Neural progenitor cell (in vitro differentiated cells): ENCODE results near the gene RANBP1. TPM values are rescaled to one million over a fixed set of nuclear protein-coding genes. Genes with fewer than 3 reads are reported as not detected.

Experiments used
- DNase-seq: peaks from one replicate; pipeline ENCODE4 v3.0.0-alpha.2; 2016; ENCODE audit warnings: low spot score
- H2AFZ ChIP-seq: fragments of 200-600 bp; sonication (generic); replicated peaks from 2 replicates; pipeline ENCODE4 v1.6.1; 2016; ENCODE audit warnings: antibody characterized with exemption
- H3F3A ChIP-seq: fragments of 200-600 bp; sonication (generic); 2 replicates; pipeline ENCODE4 v1.6.1; 2016; ENCODE audit warnings: antibody characterized with exemption, low read depth
- H3K27ac ChIP-seq: fragments of 200-600 bp; sonication (generic); 2 replicates; pipeline ENCODE4 v1.5.1; 2016; ENCODE audit warnings: mild to moderate bottlenecking
- H3K27me3 ChIP-seq: fragments of 200-600 bp; sonication (generic); 2 replicates; pipeline ENCODE4 v1.6.1; 2016; ENCODE audit warnings: mild to moderate bottlenecking, moderate library complexity
- H3K36me3 ChIP-seq: fragments of 200-600 bp; sonication (generic); 2 replicates; pipeline ENCODE4 v1.5.1; 2016
- H3K4me1 ChIP-seq: fragments of 200-600 bp; sonication (generic); 2 replicates; pipeline ENCODE4 v1.6.1; 2016; ENCODE audit warnings: mixed run types
- H3K4me2 ChIP-seq: fragments of 200-600 bp; sonication (generic); 2 replicates; pipeline ENCODE4 v1.6.1; 2016
- H3K4me3 ChIP-seq: fragments of 200-600 bp; sonication (generic); 2 replicates; pipeline ENCODE4 v1.5.1; 2016
- H3K79me2 ChIP-seq: fragments of 200-600 bp; sonication (generic); 2 replicates; pipeline ENCODE4 v1.6.1; 2016; ENCODE audit warnings: low read depth
- H3K9ac ChIP-seq: fragments of 200-600 bp; sonication (generic); 2 replicates; pipeline ENCODE4 v1.6.1; 2016
- H3K9me3 ChIP-seq: fragments of 200-600 bp; sonication (generic); 2 replicates; pipeline ENCODE4 v1.5.1; 2016; ENCODE audit warnings: low read depth
- H4K20me1 ChIP-seq: fragments of 200-600 bp; sonication (generic); 2 replicates; pipeline ENCODE4 v1.6.1; 2016; ENCODE audit warnings: low read depth
- H3K27ac Mint-ChIP-seq: 3 replicates; pipeline ENCODE4 v1.8.0; 2021; ENCODE audit warnings: mixed read lengths
- H3K27me3 Mint-ChIP-seq: 2 replicates; pipeline ENCODE4 v1.8.0; 2022; ENCODE audit warnings: low read depth, mild to moderate bottlenecking, inconsistent platforms, moderate library complexity, mixed read lengths; ENCODE audit not compliant: insufficient read depth
- H3K36me3 Mint-ChIP-seq: 3 replicates; pipeline ENCODE4 v1.8.0; 2021; ENCODE audit warnings: mixed read lengths
- H3K4me1 Mint-ChIP-seq: 3 replicates; pipeline ENCODE4 v1.8.0; 2021; ENCODE audit warnings: mixed read lengths
- H3K4me3 Mint-ChIP-seq: 3 replicates; pipeline ENCODE4 v1.8.0; 2021; ENCODE audit warnings: mild to moderate bottlenecking, moderate library complexity, mixed read lengths
- H3K9me3 Mint-ChIP-seq: 3 replicates; pipeline ENCODE4 v1.8.0; 2020; ENCODE audit warnings: mixed read lengths
- CTCF ChIP-seq: fragments of 200-600 bp; sonication (generic); IDR thresholded peaks from 2 replicates; pipeline ENCODE4 v1.5.1; 2017; ENCODE audit warnings: antibody characterized with exemption, mild to moderate bottlenecking
- EZH2 ChIP-seq: fragments of 200-600 bp; sonication (generic); IDR thresholded peaks from 2 replicates; pipeline ENCODE4 v1.6.1; 2017; ENCODE audit warnings: antibody characterized with exemption, mild to moderate bottlenecking, moderate library complexity
- EZH2phosphoT487 ChIP-seq: fragments of 200-600 bp; sonication (generic); IDR thresholded peaks from 2 replicates; pipeline ENCODE4 v1.6.1; 2017; ENCODE audit warnings: antibody characterized with exemption
- total RNA-seq: library from RNA; depleted of rRNA; stranded (reverse); fragments of >200 nt; gene quantifications from 2 replicates; pipeline ENCODE4 v1.2.3, GENCODE V29; 2015; ENCODE audit warnings: low replicate concordance

RANBP1 gene
- total RNA-seq, 1 donor from 2014 or later = 918 TPM

GRCh38 chr22:20087319-20088262 lies 28.3 kb upstream of the RANBP1 start:
- Histone ChIP-seq H3K36me3 (peaks cover 7% of the 10 kb centered on the region), H3K4me2 (no peak overlapping the region), H3K4me3 (no peak overlapping the region), H3K79me2 (peaks cover 86% of the 10 kb centered on the region), H3K27me3 (no peaks in the 10 kb centered on the region), H3K9me3 (no peaks in the 10 kb centered on the region), H3K4me1 (peaks cover 12% of the 10 kb centered on the region), H4K20me1 (peaks cover 88% of the 10 kb centered on the region), H2AFZ (no peak overlapping the region), H3F3A (peaks cover 27% of the 10 kb centered on the region), H3K27ac (no peak overlapping the region), H3K9ac (no peak overlapping the region)
- H3K27ac Mint-ChIP-seq = no peak overlapping the region
- H3K36me3 Mint-ChIP-seq = peaks cover 59% of the 10 kb centered on the region
- TF ChIP-seq CTCF = no peak
- TF ChIP-seq EZH2 = no peak
- TF ChIP-seq EZH2phosphoT487 = no peak
- peaks cover 3% of the 10 kb centered on the region for H3K27me3 Mint-ChIP-seq
- peaks cover 28% of the 10 kb centered on the region for H3K4me1 Mint-ChIP-seq
- no peaks in the 10 kb centered on the region for H3K9me3 Mint-ChIP-seq
- peak overlapping the region; percentile 24 for H3K4me3 Mint-ChIP-seq
- DNase-seq = no peak

GRCh38 chr22:20088263-20088648 lies 27.6 kb upstream of the RANBP1 start:
- H3K4me3 Mint-ChIP-seq = no peak overlapping the region
- Histone ChIP-seq H3F3A (peaks cover 21% of the 10 kb centered on the region), H3K4me3 (no peak overlapping the region), H2AFZ (no peak overlapping the region), H4K20me1 (peaks cover 81% of the 10 kb centered on the region), H3K9me3 (no peaks in the 10 kb centered on the region), H3K36me3 (peaks cover 7% of the 10 kb centered on the region), H3K27me3 (no peaks in the 10 kb centered on the region), H3K27ac (no peak overlapping the region), H3K9ac (no peak overlapping the region), H3K4me1 (peaks cover 6% of the 10 kb centered on the region), H3K79me2 (peaks cover 79% of the 10 kb centered on the region), H3K4me2 (no peak overlapping the region)
- no peaks in the 10 kb centered on the region for H3K9me3 Mint-ChIP-seq
- peaks cover 62% of the 10 kb centered on the region for H3K36me3 Mint-ChIP-seq
- no peak overlapping the region for H3K27ac Mint-ChIP-seq
- no peak for DNase-seq
- TF ChIP-seq EZH2phosphoT487 = no peak
- no peak for TF ChIP-seq EZH2
- no peak for TF ChIP-seq CTCF
- H3K4me1 Mint-ChIP-seq = peaks cover 21% of the 10 kb centered on the region
- H3K27me3 Mint-ChIP-seq = peaks cover 3% of the 10 kb centered on the region

GRCh38 chr22:20089226-20089976 lies 26.5 kb upstream of the RANBP1 start:
- no peak overlapping the region for H2AFZ ChIP-seq
- Mint-ChIP-seq H3K27me3 (peaks cover 5% of the 10 kb centered on the region), H3K36me3 (peaks cover 68% of the 10 kb centered on the region), H3K4me1 (peaks cover 10% of the 10 kb centered on the region), H3K4me3 (no peak overlapping the region), H3K9me3 (no peaks in the 10 kb centered on the region), H3K27ac (no peak overlapping the region)
- H3K4me2 ChIP-seq = no peak overlapping the region
- H4K20me1 ChIP-seq = peaks cover 70% of the 10 kb centered on the region
- TF ChIP-seq CTCF (no peak), EZH2 (no peak), EZH2phosphoT487 (no peak)
- H3F3A ChIP-seq = peaks cover 11% of the 10 kb centered on the region
- peaks cover 7% of the 10 kb centered on the region for H3K36me3 ChIP-seq
- H3K4me3 ChIP-seq = no peak overlapping the region
- no peak overlapping the region for H3K27ac ChIP-seq
- no peak for DNase-seq
- peaks cover 5% of the 10 kb centered on the region for H3K4me1 ChIP-seq
- H3K27me3 ChIP-seq = no peaks in the 10 kb centered on the region
- no peaks in the 10 kb centered on the region for H3K9me3 ChIP-seq
- H3K79me2 ChIP-seq = peaks cover 68% of the 10 kb centered on the region
- no peak overlapping the region for H3K9ac ChIP-seq
